ENCODE results near the gene ZNF524.
"Not testable (repeated sequence)": the region's sequence is repeated elsewhere in the genome, so short reads cannot be mapped to it uniquely, and the experiment has no call there.

Gene ZNF524, protein sequence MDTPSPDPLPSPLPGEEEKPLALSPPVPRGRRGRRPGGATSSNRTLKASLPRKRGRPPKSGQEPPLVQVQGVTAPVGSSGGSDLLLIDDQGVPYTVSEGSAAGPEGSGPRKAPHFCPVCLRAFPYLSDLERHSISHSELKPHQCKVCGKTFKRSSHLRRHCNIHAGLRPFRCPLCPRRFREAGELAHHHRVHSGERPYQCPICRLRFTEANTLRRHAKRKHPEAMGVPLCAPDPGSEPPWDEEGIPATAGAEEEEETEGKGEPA

DNA sequence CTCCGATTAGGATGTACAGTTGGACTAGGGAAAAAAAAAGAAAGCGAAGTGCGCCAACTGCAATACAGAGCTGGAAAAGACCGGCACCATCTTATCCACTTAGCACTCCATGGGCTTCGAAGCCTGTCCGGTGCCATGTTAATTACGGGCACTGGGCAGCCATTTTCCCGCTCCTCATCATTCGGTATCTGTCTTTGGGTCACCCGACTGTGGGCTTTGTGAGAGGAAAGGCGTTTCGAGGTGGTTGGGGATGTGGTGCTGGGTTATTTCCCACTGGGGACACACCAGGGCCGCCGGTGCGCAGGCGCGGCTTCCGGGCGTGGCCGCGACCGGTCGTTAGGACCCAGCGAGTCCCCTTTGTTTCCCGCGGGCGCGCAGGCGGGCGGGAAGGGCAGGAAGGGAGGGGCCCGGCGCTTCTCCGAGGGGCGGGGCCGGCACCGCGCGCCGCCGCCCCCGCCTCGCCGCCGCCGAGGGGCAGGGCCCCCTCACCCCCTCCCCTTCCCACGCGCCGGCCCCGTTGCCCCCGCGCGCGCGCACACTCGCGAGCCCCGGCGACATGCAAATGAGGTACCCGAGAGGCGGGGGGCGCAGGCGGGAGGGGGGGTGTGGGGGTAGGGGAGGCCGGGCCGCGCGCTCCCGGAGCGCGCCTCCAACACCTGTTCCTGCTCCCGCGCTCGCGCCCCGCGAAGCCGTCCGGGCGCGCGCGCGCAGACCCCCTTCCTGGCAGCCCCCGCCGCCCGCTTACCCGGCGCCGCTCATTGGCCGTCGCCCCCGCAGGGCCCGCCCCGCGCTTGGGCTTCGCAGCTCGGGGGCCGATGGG lies at the start of gene ZNF524:
TSS of gene ZNF524 (plus strand) at position 447 of the 820 bp plus-strand sequence. CDS start 1,825 bp downstream, outside the sequence.
- peak; percentile 43 for DNase-seq (ENCODE audit: low read depth)

DNA sequence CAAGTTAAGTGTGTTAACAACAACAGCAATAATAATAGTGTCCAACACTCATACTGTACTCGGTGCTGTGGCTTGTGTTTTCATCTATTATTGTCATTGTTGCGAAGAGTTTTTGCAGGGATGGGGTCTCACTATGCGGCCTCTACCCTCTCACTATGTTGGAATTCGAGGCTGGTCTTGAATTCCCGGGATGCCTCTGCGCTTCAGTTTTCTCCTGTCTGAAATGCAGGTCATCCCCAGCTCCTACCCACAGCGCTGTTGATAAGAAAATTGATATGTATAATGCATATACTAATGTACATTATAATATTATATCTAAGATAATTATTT lies 49.8 kb upstream of the ZNF524 start:
- no peak for DNase-seq (ENCODE audit: low read depth)

- DNase-seq (ENCODE audit: low read depth): no peak
Measured at GRCh38 chr19:55552206-55552605, 47.9 kb upstream of the ZNF524 start.

GRCh38 chr19:55552620-55553019 lies 47.5 kb upstream of the ZNF524 start:
- peak; percentile 30 for DNase-seq (ENCODE audit: low read depth)

GRCh38 chr19:55553217-55554182 lies 46.6 kb upstream of the ZNF524 start:
- DNase-seq (ENCODE audit: low read depth): no peak

GRCh38 chr19:55554302-55554701 lies 45.8 kb upstream of the ZNF524 start:
- DNase-seq (ENCODE audit: low read depth): no peak

GRCh38 chr19:55554741-55555152 lies 45.3 kb upstream of the ZNF524 start:
- DNase-seq (ENCODE audit: low read depth): no peak

GRCh38 chr19:55559684-55560083 lies 40.4 kb upstream of the ZNF524 start:
- no peak for DNase-seq (ENCODE audit: low read depth)

GRCh38 chr19:55563261-55563690 lies 36.8 kb upstream of the ZNF524 start:
- DNase-seq (ENCODE audit: low read depth): no peak

DNA sequence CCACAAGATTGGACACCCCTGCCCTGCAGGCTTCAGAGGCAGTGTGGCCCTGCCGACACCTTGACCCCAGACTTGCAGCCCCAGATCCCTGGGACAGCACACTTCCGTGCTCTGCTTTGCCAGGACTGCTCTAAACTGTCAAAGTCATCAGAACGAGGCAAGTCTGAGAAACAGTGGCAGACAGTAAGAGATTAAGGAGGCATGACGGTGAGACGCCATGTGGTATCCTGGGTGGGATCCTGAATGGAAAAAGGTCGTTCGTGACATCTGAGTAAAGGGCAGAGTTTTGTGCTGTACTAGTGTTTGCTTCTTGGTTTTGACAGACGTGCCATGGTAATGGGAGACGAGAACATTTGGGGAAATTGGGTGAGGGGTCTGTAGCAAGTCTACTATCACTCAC lies 33.3 kb upstream of the ZNF524 start:
- no peak for DNase-seq (ENCODE audit: low read depth)

GRCh38 chr19:55567708-55568328 lies 32.3 kb upstream of the ZNF524 start:
- DNase-seq (ENCODE audit: low read depth): no peak

- DNase-seq (ENCODE audit: low read depth): not testable (repeated sequence)
Measured at GRCh38 chr19:55569477-55569876, 30.6 kb upstream of the ZNF524 start.

DNA sequence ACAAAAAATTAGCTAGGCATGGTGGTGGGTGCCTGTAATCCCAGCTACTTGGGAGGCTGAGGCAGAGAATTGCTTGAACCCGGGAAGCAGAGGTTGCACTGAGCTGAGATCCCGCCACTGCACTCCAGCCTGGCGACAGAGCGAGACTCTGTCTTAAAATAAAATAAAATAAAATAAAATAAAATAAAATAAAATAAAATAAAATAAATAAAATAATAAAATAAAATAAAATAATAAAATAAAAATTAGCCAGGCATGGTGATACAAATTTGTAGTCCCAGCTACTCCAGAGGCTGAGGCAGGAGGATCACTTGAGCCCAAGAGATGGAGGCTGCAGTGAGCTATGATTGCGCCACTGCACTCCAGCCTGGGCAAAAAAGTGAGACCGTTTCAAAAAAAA lies 26.2 kb upstream of the ZNF524 start:
- not testable (repeated sequence) for DNase-seq (ENCODE audit: low read depth)

DNA sequence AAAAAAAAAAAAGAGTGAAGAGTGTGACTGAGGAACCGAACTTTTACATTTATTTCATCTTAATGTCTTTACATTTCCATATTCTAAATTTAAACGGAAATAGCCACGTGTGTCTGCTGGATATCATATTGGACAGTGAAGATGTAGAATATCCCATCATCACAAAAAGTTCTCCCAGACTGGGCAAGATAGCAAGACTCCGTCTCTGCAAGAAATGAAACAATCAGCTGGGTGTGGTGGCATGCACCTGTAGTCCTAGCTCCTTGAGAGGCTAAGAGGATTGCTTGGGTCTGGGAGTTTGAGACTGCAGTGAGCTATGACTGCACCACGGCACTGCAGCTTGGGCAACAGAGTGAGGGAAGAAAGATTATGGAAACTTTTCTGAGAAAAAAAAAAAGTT lies 23.3 kb upstream of the ZNF524 start:
- no peak for DNase-seq (ENCODE audit: low read depth)

DNA sequence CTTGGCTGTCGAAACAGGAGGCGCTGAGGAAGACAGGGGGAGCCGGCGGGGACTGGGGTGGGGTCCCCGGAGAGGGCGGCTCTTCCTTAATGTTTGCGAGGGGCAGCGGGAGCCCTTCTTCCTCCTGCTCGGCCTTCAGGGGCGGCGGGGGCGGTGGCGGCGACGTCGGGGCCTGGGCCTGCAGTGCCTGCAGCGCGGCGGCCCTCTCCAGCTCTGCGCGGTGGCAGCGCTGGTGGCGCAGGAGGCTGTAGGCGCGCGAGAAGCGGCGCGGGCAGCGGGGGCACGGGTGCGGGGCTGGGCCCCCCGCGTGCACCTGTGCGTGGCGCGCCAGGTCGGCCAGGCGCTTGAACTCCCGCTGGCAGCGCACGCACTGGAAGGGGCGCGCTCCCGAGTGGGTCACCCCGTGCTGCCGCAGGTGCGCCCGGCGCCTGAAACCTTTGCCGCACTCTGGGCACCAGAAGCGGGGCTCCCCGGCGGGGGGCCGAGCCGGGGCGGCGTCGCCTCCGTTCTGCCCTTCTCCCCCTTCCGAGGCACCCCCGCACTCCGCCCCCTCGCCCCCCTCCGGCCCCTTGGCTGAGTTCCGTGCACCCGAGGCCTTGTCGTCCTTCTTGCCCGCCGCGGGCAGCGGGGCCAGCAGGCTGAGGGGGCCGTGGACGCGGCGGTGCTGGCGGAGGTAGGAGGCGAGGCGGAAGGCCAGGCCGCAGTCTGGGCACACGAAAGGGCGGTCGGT lies 21.9 kb upstream of the ZNF524 start:
- DNase-seq (ENCODE audit: low read depth): no peak

GRCh38 chr19:55578761-55579747 lies 21.0 kb upstream of the ZNF524 start:
- DNase-seq (ENCODE audit: low read depth): no peak

GRCh38 chr19:55579766-55580621 lies 20.1 kb upstream of the ZNF524 start:
- no peak for DNase-seq (ENCODE audit: low read depth)

- DNase-seq (ENCODE audit: low read depth): peak; percentile 73
Measured at GRCh38 chr19:55580628-55581144, 19.4 kb upstream of the ZNF524 start, which contains the start of gene ZNF579. Gene ZNF579 (minus strand): TSS chr19:55580848. CDS start chr19:55579639, 1,209 bp downstream.
